Astrocyte of the cerebellum (primary cell): ENCODE measurements around the gene SLC15A3.

ENCODE experiments used
- DNase-seq: peaks from one replicate; pipeline ENCODE4 v3.0.0-alpha.2; 2011; ENCODE audit warnings: low read depth
- H3K4me3 ChIP-seq: 2 replicates; pipeline ENCODE4 v1.5.1; 2011; ENCODE audit warnings: mild to moderate bottlenecking, low read depth, low read length, moderate library complexity
- in situ Hi-C: cut with HindIII; loops from 2 replicates; pipeline ENCODE4 v1.10.0; 2017; ENCODE audit warnings: low sequenced_read_pairs
- TF ChIP-seq, protein P1 (sequence below): IDR thresholded peaks from 2 replicates; pipeline ENCODE4 v1.5.1; 2012; ENCODE audit warnings: low read length, low read depth, moderate library complexity, mild to moderate bottlenecking; ENCODE audit errors: missing control alignments

Gene SLC15A3

DNA sequence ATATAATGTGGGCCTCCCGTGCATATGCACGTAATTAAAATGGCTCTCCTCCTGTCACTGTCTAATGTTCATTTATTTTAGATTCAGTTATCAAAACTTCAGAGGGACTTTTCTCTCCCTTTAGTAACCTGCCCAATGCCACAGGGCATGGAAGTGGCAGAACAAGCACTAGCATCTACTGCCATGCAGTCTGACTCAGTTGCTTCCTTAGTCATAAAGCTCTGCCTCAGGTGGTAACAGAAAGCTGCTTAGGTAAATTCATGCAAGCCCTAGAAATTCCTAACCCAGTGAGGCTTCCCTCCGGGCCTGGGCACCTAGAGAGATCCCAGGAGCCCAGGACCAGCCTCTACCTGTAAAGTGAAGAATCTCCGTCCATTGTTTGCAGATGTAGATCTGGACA, 54.5 kb downstream of the SLC15A3 start:
- TF ChIP-seq, protein P1, sequence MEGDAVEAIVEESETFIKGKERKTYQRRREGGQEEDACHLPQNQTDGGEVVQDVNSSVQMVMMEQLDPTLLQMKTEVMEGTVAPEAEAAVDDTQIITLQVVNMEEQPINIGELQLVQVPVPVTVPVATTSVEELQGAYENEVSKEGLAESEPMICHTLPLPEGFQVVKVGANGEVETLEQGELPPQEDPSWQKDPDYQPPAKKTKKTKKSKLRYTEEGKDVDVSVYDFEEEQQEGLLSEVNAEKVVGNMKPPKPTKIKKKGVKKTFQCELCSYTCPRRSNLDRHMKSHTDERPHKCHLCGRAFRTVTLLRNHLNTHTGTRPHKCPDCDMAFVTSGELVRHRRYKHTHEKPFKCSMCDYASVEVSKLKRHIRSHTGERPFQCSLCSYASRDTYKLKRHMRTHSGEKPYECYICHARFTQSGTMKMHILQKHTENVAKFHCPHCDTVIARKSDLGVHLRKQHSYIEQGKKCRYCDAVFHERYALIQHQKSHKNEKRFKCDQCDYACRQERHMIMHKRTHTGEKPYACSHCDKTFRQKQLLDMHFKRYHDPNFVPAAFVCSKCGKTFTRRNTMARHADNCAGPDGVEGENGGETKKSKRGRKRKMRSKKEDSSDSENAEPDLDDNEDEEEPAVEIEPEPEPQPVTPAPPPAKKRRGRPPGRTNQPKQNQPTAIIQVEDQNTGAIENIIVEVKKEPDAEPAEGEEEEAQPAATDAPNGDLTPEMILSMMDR: no peak
- no peak overlapping the region for H3K4me3 ChIP-seq
- in situ Hi-C loops: loop anchor here (5.0 kb wide), 1 partner anchor 40 kb away; the partner anchor contains the start of gene PTGDR2
- no peak for DNase-seq

DNA sequence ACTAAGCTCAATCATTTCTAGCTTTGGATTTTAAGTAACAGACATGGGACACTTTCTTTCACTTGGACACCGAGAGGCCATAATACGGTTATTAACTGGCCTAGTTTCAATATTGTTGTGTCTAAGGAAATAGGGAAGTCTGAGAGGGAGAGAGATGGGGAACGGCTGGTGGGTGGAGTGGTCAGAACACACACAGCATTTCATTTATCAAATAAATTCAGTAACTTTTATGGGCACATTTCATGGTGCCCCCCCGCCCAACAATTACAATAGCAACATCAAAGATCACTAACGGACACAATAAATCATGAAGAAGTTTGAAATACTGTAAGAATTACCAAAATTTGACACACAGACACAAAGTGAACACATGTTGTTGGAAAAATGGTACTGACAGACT, 56.3 kb downstream of the SLC15A3 start:
- TF ChIP-seq, protein P1: no peak
- no peak overlapping the region for H3K4me3 ChIP-seq
- DNase-seq: no peak
- in situ Hi-C loops: loop anchor here (5.0 kb wide), 1 partner anchor 38 kb away; the partner anchor contains the start of gene PTGDR2

DNA sequence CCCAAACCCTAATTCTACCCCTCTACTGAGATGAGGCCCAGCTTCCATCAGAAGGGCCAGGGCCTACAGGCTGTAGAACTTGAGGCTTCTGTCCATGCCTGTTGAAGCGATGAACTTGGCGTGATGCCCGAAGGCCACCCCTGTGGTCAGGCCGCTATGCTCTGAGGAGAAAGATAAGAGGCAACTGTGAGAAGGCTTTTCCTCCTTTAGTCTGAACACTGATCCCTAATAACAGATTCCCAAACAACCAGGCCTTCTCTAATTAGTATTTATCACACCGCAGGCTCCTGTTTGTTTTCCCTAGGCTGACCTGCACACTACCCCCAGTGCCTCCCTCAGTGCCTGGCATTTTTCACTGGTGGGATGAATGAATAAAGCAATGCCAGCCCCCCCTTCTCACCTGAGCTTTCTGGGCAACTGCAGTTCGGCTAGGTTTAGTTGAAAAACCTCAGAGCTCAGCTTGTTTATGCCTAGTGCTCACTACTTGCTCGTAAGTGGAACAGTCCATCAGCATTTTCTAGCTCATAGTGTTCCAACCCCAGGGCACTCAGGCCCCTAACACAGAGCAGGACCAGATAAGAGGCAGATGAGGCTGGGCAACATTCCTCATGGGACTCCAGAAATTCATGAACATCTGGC, 60.8 kb downstream of the SLC15A3 start:
- in situ Hi-C loops: no loop called here
- TF ChIP-seq, protein P1: no peak
- no peak overlapping the region for H3K4me3 ChIP-seq
- no peak for DNase-seq

DNA sequence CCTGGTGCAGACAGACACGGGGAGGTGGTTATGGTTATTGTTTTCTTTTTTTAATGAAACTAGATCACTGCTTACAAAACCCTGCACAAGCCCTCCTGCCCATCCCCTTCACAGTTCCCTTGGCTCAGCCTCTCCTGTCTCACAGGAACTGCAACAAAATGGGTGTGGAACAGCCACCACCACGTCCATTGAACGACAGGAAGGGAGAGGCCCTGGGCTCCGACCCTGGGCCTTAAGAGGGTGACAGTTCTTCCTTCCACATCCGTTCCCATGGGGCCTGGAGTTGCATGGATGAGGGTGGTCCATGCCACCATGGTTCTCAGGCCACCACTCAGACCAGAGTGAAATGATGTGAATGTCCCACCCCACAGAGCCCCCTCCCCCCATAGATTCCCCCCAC, 61.3 kb downstream of the SLC15A3 start:
- no peak overlapping the region for H3K4me3 ChIP-seq
- in situ Hi-C loops: no loop called here
- DNase-seq: no peak
- TF ChIP-seq, protein P1: no peak

DNA sequence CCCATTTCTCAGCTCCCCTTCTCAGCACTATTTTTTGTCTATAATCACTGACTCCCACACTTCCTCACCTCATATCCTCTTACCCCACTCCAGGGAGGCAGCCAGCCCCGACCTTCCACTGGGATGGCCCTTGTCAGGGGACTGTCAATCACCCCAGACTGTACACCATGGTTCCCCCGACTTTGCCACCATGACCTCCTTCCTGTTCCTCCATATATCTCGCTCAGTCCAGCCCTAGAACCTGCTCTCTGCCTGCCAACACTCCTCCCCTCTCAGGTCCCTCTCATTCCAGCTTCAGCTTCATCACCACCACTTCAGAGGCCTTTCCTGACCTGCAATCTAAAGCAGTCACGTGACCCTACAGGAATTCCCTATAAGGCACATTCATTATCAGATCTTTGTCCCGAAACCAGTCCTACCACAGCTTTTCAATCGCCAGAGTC, 62.1 kb downstream of the SLC15A3 start:
- no peak for DNase-seq
- in situ Hi-C loops: no loop called here
- no peak overlapping the region for H3K4me3 ChIP-seq
- TF ChIP-seq, protein P1: no peak

DNA sequence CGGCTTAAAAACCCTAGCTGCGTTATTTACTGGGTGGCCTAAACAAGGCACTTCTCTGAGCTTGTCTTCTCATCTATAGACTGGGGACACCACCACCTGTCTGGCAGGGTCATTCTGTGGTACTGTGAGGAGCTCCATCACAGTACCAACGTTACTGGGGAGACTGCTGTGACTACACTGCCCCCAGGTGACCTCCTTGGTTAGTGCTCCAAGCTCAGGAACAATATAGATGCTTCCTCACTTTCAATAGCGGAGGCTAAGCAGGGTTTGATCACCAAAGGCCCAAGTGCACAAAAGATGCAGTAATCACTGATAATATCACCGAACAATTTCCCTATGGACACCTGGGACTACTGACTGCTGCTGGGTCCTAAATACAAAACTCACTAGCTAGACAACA, 64.4 kb downstream of the SLC15A3 start:
- peak; percentile 52 for DNase-seq
- no peak overlapping the region for H3K4me3 ChIP-seq
- TF ChIP-seq, protein P1: peak; percentile 79
- in situ Hi-C loops: no loop called here
